ENCODE measurements around the gene GORASP2. TPM values are rescaled to one million over a fixed set of nuclear protein-coding genes. Genes with fewer than 3 reads are reported as not detected.

The GORASP2 gene
- total RNA-seq, 1 experiment from 2014 or later = 143 TPM

DNA sequence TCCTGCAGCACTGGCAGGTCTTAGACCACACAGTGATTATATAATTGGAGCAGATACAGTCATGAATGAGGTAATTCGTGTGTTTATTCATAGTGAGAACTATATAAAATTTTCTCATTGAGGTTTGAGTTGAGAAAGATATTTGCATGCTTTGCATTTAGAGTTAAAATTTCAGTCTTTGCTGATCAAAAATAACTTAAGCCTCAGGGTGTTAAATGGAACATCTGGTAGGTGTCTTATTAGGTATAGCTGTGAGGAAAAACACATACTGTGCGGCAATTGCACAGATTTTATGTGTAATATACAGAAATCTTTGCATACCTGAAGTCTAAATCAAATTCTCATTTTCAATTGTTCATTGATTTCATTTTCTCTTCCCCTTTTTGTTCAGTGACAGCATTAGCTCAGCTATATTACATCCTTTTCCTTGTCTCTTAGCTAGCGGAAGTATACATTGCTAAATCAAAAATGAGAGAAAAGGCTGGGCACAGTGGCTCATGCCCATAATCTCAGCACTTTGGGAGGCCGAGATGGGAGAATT, 21.2 kb downstream of the GORASP2 start:
- ChIA-PET POLR2A (no interaction called here), CTCF (no interaction called here)
- Mint-ChIP-seq H3K4me3 (ENCODE audit: unreplicated experiment) (no peak overlapping the region), H3K36me3 (ENCODE audit: insufficient read depth, unreplicated experiment) (peaks cover 71% of the 10 kb centered on the region), H3K9me3 (ENCODE audit: unreplicated experiment) (no peaks in the 10 kb centered on the region), H3K4me1 (ENCODE audit: low read depth, unreplicated experiment) (peaks cover 13% of the 10 kb centered on the region), H3K27ac (ENCODE audit: unreplicated experiment) (no peak overlapping the region), H3K27me3 (ENCODE audit: insufficient read depth, unreplicated experiment) (no peaks in the 10 kb centered on the region)
- no peaks in the 10 kb centered on the region for H3K4me1 ChIP-seq
- intact Hi-C loops (cut with micrococcal nuclease; ENCODE audit: unreplicated experiment) = no loop called here
- no TSS peak for BruUV-seq (replicated peaks)
- no peaks in the 10 kb centered on the region for H3K27me3 ChIP-seq (replicated peaks; ENCODE audit: control insufficient read depth, insufficient read depth, low read length)
- peaks cover 7% of the 10 kb centered on the region for H3K36me3 ChIP-seq (ENCODE audit: control insufficient read depth, insufficient read depth, low read length)
- TF ChIP-seq, protein P1, sequence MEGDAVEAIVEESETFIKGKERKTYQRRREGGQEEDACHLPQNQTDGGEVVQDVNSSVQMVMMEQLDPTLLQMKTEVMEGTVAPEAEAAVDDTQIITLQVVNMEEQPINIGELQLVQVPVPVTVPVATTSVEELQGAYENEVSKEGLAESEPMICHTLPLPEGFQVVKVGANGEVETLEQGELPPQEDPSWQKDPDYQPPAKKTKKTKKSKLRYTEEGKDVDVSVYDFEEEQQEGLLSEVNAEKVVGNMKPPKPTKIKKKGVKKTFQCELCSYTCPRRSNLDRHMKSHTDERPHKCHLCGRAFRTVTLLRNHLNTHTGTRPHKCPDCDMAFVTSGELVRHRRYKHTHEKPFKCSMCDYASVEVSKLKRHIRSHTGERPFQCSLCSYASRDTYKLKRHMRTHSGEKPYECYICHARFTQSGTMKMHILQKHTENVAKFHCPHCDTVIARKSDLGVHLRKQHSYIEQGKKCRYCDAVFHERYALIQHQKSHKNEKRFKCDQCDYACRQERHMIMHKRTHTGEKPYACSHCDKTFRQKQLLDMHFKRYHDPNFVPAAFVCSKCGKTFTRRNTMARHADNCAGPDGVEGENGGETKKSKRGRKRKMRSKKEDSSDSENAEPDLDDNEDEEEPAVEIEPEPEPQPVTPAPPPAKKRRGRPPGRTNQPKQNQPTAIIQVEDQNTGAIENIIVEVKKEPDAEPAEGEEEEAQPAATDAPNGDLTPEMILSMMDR (IDR thresholded peaks at IDR 0.05; ENCODE audit: insufficient read depth in 1 of 2, low read depth in 1 of 2, low read length in 1 of 2, severe bottlenecking in 1 of 2, unreplicated experiment in 1 of 2) = no peak
- no peak overlapping the region for H3K4me3 ChIP-seq (ENCODE audit: low read depth, low read length)
- no peak for DNase-seq
- no peaks in the 10 kb centered on the region for H3K9me3 ChIP-seq

DNA sequence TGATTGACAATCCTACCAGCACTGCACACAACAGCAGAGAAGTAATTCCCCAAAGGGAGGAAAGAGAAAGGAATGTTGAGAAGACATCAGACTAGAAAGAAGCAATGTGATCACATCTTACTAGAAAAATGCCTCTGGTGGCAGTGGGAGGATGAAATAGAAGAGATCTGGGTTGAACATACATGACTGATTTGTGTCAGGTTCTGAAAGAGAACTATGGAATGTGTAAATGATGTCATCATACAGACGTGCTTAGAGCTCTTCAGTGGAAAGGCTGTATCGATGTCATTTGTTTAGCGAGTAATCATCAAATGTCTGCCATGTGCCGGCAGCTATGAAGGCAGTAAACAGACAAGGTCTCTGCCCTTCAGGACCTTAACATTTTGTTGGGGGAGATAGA, 24.9 kb downstream of the GORASP2 start:
- intact Hi-C loops (cut with micrococcal nuclease; ENCODE audit: unreplicated experiment) = no loop called here
- Mint-ChIP-seq H3K9me3 (ENCODE audit: unreplicated experiment) (no peaks in the 10 kb centered on the region), H3K27me3 (ENCODE audit: insufficient read depth, unreplicated experiment) (no peaks in the 10 kb centered on the region), H3K36me3 (ENCODE audit: insufficient read depth, unreplicated experiment) (peaks cover 97% of the 10 kb centered on the region), H3K4me1 (ENCODE audit: low read depth, unreplicated experiment) (peaks cover 6% of the 10 kb centered on the region), H3K4me3 (ENCODE audit: unreplicated experiment) (no peak overlapping the region), H3K27ac (ENCODE audit: unreplicated experiment) (no peak overlapping the region)
- Histone ChIP-seq H3K9me3 (no peaks in the 10 kb centered on the region), H3K4me3 (ENCODE audit: low read depth, low read length) (no peak overlapping the region), H3K36me3 (ENCODE audit: control insufficient read depth, insufficient read depth, low read length) (peaks cover 9% of the 10 kb centered on the region), H3K27me3 (replicated peaks; ENCODE audit: control insufficient read depth, insufficient read depth, low read length) (no peaks in the 10 kb centered on the region), H3K4me1 (no peaks in the 10 kb centered on the region)
- ChIA-PET CTCF (interaction anchor here (0.6 to 1.2 kb wide), 2 partner anchors 25 to 265 kb away, joined by 3 to 6 read pairs; partner anchors contain the start of gene GORASP2), POLR2A (no interaction called here)
- no TSS peak for BruUV-seq (replicated peaks)
- TF ChIP-seq, protein P1 (IDR thresholded peaks at IDR 0.05; ENCODE audit: insufficient read depth in 1 of 2, low read depth in 1 of 2, low read length in 1 of 2, severe bottlenecking in 1 of 2, unreplicated experiment in 1 of 2) = no peak
- DNase-seq = no peak

DNA sequence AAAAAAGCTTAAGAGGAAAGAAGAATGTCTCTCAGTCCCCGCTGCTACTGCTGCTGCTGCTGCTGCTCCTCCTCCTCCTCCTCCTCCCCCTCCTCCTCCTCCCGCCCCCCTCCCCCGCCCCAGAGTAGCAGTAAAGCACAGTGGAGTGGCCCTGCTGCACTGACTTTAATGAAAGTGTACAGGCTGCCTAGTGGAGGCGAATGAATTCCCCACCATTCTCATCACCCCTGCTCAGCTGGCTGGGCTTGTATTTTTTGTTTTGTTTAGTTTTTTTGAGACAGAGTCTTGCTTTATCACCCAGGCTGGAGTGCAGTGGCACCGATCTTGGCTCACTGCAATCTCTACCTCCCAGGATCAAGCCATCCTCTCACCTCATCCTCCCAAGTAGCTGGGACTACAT, 34.3 kb downstream of the GORASP2 start:
- H3K36me3 Mint-ChIP-seq (ENCODE audit: insufficient read depth, unreplicated experiment) = peaks cover 97% of the 10 kb centered on the region
- BruUV-seq (replicated peaks) = no TSS peak

More for the DNA sequence above, 34.3 kb downstream of the GORASP2 start:
- Mint-ChIP-seq H3K4me1 (ENCODE audit: low read depth, unreplicated experiment) (peaks cover 7% of the 10 kb centered on the region), H3K4me3 (ENCODE audit: unreplicated experiment) (no peak overlapping the region), H3K9me3 (ENCODE audit: unreplicated experiment) (no peaks in the 10 kb centered on the region), H3K27me3 (ENCODE audit: insufficient read depth, unreplicated experiment) (no peaks in the 10 kb centered on the region), H3K27ac (ENCODE audit: unreplicated experiment) (no peak overlapping the region)
- ChIA-PET CTCF (interaction anchor here (0.6 to 0.7 kb wide), 2 partner anchors 35 to 373 kb away, joined by 3 to 4 read pairs; partner anchors contain the start of gene GORASP2), POLR2A (no interaction called here)
- intact Hi-C loops (cut with micrococcal nuclease; ENCODE audit: unreplicated experiment) = no loop called here
- TF ChIP-seq, protein P1 (IDR thresholded peaks at IDR 0.05; ENCODE audit: insufficient read depth in 1 of 2, low read depth in 1 of 2, low read length in 1 of 2, severe bottlenecking in 1 of 2, unreplicated experiment in 1 of 2) = no peak
- H3K4me3 ChIP-seq (ENCODE audit: low read depth, low read length) = no peak overlapping the region
- H3K27me3 ChIP-seq (replicated peaks; ENCODE audit: control insufficient read depth, insufficient read depth, low read length) = no peaks in the 10 kb centered on the region
- DNase-seq = no peak
- peaks cover 4% of the 10 kb centered on the region for H3K36me3 ChIP-seq (ENCODE audit: control insufficient read depth, insufficient read depth, low read length)
- H3K9me3 ChIP-seq = no peaks in the 10 kb centered on the region
- H3K4me1 ChIP-seq = no peaks in the 10 kb centered on the region

Measured in Caco-2 (cell line).